ENCODE results near the gene OTULIN.
A peak's percentile ranks its signal among the peaks of the same experiment; 100 is the strongest.

The OTULIN gene

GRCh38 chr5:14656898-14657297 is 7.6 kb upstream of the OTULIN start:
- Histone ChIP-seq H3K36me3 (ENCODE audit: control insufficient read depth, insufficient read depth, low read length) (no peaks in the 10 kb centered on the region), H3K9me3 (ENCODE audit: control insufficient read depth, insufficient read depth, low read depth, low read length) (no peaks in the 10 kb centered on the region), H3K27ac (ENCODE audit: low read depth, low read length) (no peak overlapping the region), H3K27me3 (ENCODE audit: control insufficient read depth, insufficient read depth, low read length) (no peaks in the 10 kb centered on the region), H3K9ac (ENCODE audit: low read length) (no peak overlapping the region), H3K4me3 (ENCODE audit: low read depth, low read length) (no peak overlapping the region), H3K4me1 (ENCODE audit: control insufficient read depth, insufficient read depth, low read length) (no peaks in the 10 kb centered on the region)

GRCh38 chr5:14659821-14660607 is 4.5 kb upstream of the OTULIN start:
- Histone ChIP-seq H3K9ac (ENCODE audit: low read length) (no peak overlapping the region), H3K9me3 (ENCODE audit: control insufficient read depth, insufficient read depth, low read depth, low read length) (no peaks in the 10 kb centered on the region), H3K4me1 (ENCODE audit: control insufficient read depth, insufficient read depth, low read length) (no peaks in the 10 kb centered on the region), H3K4me3 (ENCODE audit: low read depth, low read length) (no peak overlapping the region), H3K36me3 (ENCODE audit: control insufficient read depth, insufficient read depth, low read length) (no peaks in the 10 kb centered on the region), H3K27me3 (ENCODE audit: control insufficient read depth, insufficient read depth, low read length) (peaks cover 8% of the 10 kb centered on the region; the same call in 1 of the 2 replicates), H3K27ac (ENCODE audit: low read depth, low read length) (no peak overlapping the region)

- no peaks in the 10 kb centered on the region for H3K36me3 ChIP-seq (ENCODE audit: control insufficient read depth, insufficient read depth, low read length)
- H3K27ac ChIP-seq (ENCODE audit: low read depth, low read length): no peak overlapping the region
- peaks cover 10% of the 10 kb centered on the region; the same call in 1 of the 2 replicates for H3K27me3 ChIP-seq (ENCODE audit: control insufficient read depth, insufficient read depth, low read length)
- H3K4me3 ChIP-seq (ENCODE audit: low read depth, low read length): no peak overlapping the region
- peaks cover 5% of the 10 kb centered on the region; the same call in 1 of the 2 replicates for H3K4me1 ChIP-seq (ENCODE audit: control insufficient read depth, insufficient read depth, low read length)
- no peaks in the 10 kb centered on the region for H3K9me3 ChIP-seq (ENCODE audit: control insufficient read depth, insufficient read depth, low read depth, low read length)
- H3K9ac ChIP-seq (ENCODE audit: low read length): no peak overlapping the region
These were observed 3.7 kb upstream of the OTULIN start for GRCh38 chr5:14660833-14661232.

DNA sequence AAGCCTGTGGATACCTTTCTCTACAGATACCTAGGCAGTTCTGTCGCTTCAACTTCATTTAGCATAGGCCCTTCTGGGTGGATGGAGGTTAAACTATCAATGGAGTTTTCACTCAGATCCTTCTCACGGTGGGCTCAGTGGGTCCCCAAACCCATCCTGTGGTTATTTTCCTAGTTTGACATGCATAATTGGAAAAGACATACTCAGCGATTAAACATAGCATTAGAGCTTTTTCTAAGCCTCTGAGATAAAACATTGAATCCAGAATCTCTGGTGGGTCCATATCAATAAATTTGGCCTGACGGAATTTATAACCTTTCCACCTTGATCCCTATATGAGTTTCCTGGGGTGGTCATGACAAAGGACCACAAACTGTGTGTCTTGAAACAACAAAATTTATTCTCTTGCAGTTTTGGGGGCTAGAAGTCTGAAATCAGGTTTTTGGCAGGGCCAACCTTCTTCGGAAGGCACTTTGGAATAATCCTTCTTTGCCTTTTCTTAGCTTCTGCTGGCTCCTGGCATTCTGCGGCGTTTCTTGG is 1.7 kb upstream of the OTULIN start:
- peaks cover 10% of the 10 kb centered on the region; the same call in 1 of the 2 replicates for H3K27me3 ChIP-seq (ENCODE audit: control insufficient read depth, insufficient read depth, low read length)
- H3K4me1 ChIP-seq (ENCODE audit: control insufficient read depth, insufficient read depth, low read length): peaks cover 9% of the 10 kb centered on the region; the same call in 1 of the 2 replicates
- no peaks in the 10 kb centered on the region for H3K36me3 ChIP-seq (ENCODE audit: control insufficient read depth, insufficient read depth, low read length)
- no peak overlapping the region for H3K4me3 ChIP-seq (ENCODE audit: low read depth, low read length)
- no peaks in the 10 kb centered on the region for H3K9me3 ChIP-seq (ENCODE audit: control insufficient read depth, insufficient read depth, low read depth, low read length)
- no peak overlapping the region for H3K9ac ChIP-seq (ENCODE audit: low read length)
- no peak overlapping the region for H3K27ac ChIP-seq (ENCODE audit: low read depth, low read length)

GRCh38 chr5:14663734-14664269 is 716 bp upstream of the OTULIN start:
- H3K27me3 ChIP-seq (ENCODE audit: control insufficient read depth, insufficient read depth, low read length): peaks cover 10% of the 10 kb centered on the region; the same call in 1 of the 2 replicates
- peak overlapping the region; percentile 92 for H3K4me3 ChIP-seq (ENCODE audit: low read depth, low read length)
- H3K9me3 ChIP-seq (ENCODE audit: control insufficient read depth, insufficient read depth, low read depth, low read length): no peaks in the 10 kb centered on the region
- peaks cover 9% of the 10 kb centered on the region; the same call in 1 of the 2 replicates for H3K4me1 ChIP-seq (ENCODE audit: control insufficient read depth, insufficient read depth, low read length)
- peak overlapping the region; percentile 28; the same call in 1 of the 2 replicates for H3K27ac ChIP-seq (ENCODE audit: low read depth, low read length)
- peak overlapping the region; percentile 79 for H3K9ac ChIP-seq (ENCODE audit: low read length)
- no peaks in the 10 kb centered on the region for H3K36me3 ChIP-seq (ENCODE audit: control insufficient read depth, insufficient read depth, low read length)

- Histone ChIP-seq H3K9me3 (ENCODE audit: control insufficient read depth, insufficient read depth, low read depth, low read length) (no peaks in the 10 kb centered on the region), H3K4me1 (ENCODE audit: control insufficient read depth, insufficient read depth, low read length) (peaks cover 9% of the 10 kb centered on the region; the same call in 1 of the 2 replicates), H3K4me3 (ENCODE audit: low read depth, low read length) (peak overlapping the region; percentile 92), H3K36me3 (ENCODE audit: control insufficient read depth, insufficient read depth, low read length) (no peaks in the 10 kb centered on the region), H3K9ac (ENCODE audit: low read length) (peak overlapping the region; percentile 79), H3K27me3 (ENCODE audit: control insufficient read depth, insufficient read depth, low read length) (peaks cover 10% of the 10 kb centered on the region; the same call in 1 of the 2 replicates), H3K27ac (ENCODE audit: low read depth, low read length) (no peak overlapping the region)
These were observed 744 bp downstream of the OTULIN start for GRCh38 chr5:14665101-14665822.

- no peak overlapping the region for H3K9ac ChIP-seq (ENCODE audit: low read length)
- peak overlapping the region; percentile 92 for H3K4me3 ChIP-seq (ENCODE audit: low read depth, low read length)
- no peaks in the 10 kb centered on the region for H3K36me3 ChIP-seq (ENCODE audit: control insufficient read depth, insufficient read depth, low read length)
- peaks cover 10% of the 10 kb centered on the region; the same call in 1 of the 2 replicates for H3K27me3 ChIP-seq (ENCODE audit: control insufficient read depth, insufficient read depth, low read length)
- no peaks in the 10 kb centered on the region for H3K9me3 ChIP-seq (ENCODE audit: control insufficient read depth, insufficient read depth, low read depth, low read length)
- no peak overlapping the region for H3K27ac ChIP-seq (ENCODE audit: low read depth, low read length)
- H3K4me1 ChIP-seq (ENCODE audit: control insufficient read depth, insufficient read depth, low read length): peaks cover 11% of the 10 kb centered on the region; the same call in 1 of the 2 replicates
These were observed 1.4 kb downstream of the OTULIN start for GRCh38 chr5:14665949-14666348.

GRCh38 chr5:14666357-14666756 is 1.8 kb downstream of the OTULIN start:
- H3K9ac ChIP-seq (ENCODE audit: low read length): no peak overlapping the region
- H3K4me1 ChIP-seq (ENCODE audit: control insufficient read depth, insufficient read depth, low read length): peaks cover 14% of the 10 kb centered on the region; the same call in 1 of the 2 replicates

DNA sequence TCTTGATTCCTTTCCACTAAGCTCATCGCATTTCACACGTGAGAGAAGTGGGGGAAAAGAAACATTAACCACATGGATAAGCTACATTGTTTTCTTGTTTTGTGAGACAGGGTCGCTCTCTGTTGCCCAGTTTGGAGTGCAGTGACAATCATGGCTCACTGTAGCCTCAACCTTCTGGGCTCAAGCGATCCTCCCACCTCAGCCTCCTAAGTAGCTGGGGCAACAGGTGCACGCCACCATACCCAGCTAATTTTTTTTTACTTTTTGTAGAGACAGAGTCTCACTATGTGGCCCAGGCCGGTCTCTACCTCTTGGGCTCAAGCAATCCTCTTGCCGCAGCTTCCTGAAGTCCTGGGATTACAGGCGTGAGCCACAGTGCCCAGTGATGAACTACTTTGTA is 2.8 kb downstream of the OTULIN start:
- Histone ChIP-seq H3K9ac (ENCODE audit: low read length) (no peak overlapping the region), H3K27me3 (ENCODE audit: control insufficient read depth, insufficient read depth, low read length) (peaks cover 10% of the 10 kb centered on the region; the same call in 1 of the 2 replicates), H3K4me3 (ENCODE audit: low read depth, low read length) (no peak overlapping the region), H3K27ac (ENCODE audit: low read depth, low read length) (no peak overlapping the region), H3K36me3 (ENCODE audit: control insufficient read depth, insufficient read depth, low read length) (no peaks in the 10 kb centered on the region), H3K9me3 (ENCODE audit: control insufficient read depth, insufficient read depth, low read depth, low read length) (no peaks in the 10 kb centered on the region), H3K4me1 (ENCODE audit: control insufficient read depth, insufficient read depth, low read length) (peaks cover 14% of the 10 kb centered on the region; the same call in 1 of the 2 replicates)

More at GRCh38 chr5:14666357-14666756, 1.8 kb downstream of the OTULIN start:
- no peak overlapping the region for H3K27ac ChIP-seq (ENCODE audit: low read depth, low read length)
- H3K36me3 ChIP-seq (ENCODE audit: control insufficient read depth, insufficient read depth, low read length): no peaks in the 10 kb centered on the region
- H3K9me3 ChIP-seq (ENCODE audit: control insufficient read depth, insufficient read depth, low read depth, low read length): no peaks in the 10 kb centered on the region
- H3K27me3 ChIP-seq (ENCODE audit: control insufficient read depth, insufficient read depth, low read length): peaks cover 10% of the 10 kb centered on the region; the same call in 1 of the 2 replicates
- H3K4me3 ChIP-seq (ENCODE audit: low read depth, low read length): 0 out of 2 replicates have a peak overlapping the region, but pooled peaks have one; percentile 92

- Histone ChIP-seq H3K36me3 (ENCODE audit: control insufficient read depth, insufficient read depth, low read length) (no peaks in the 10 kb centered on the region), H3K4me3 (ENCODE audit: low read depth, low read length) (no peak overlapping the region), H3K27ac (ENCODE audit: low read depth, low read length) (no peak overlapping the region), H3K4me1 (ENCODE audit: control insufficient read depth, insufficient read depth, low read length) (peaks cover 15% of the 10 kb centered on the region), H3K9ac (ENCODE audit: low read length) (no peak overlapping the region), H3K9me3 (ENCODE audit: control insufficient read depth, insufficient read depth, low read depth, low read length) (no peaks in the 10 kb centered on the region), H3K27me3 (ENCODE audit: control insufficient read depth, insufficient read depth, low read length) (peaks cover 10% of the 10 kb centered on the region; the same call in 1 of the 2 replicates)
These were observed 3.3 kb downstream of the OTULIN start for GRCh38 chr5:14667770-14668169.

All from HUES6 (cell line).